HEK293 (cell line): ENCODE data around the gene TSPAN14.

Source experiments
- CTCF ChIA-PET: fragments of 350-600 bp; formaldehyde crosslinking; extraction: SDS; loops from one replicate; lab custom pipeline; 2021; ENCODE audit warnings: antibody characterized with exemption; lab: Yijun Ruan, JAX
- POLR2A ChIA-PET: fragments of 300-600 bp; formaldehyde crosslinking; extraction: SDS; loops from one replicate; lab custom pipeline; 2020; ENCODE audit warnings: antibody characterized with exemption, inconsistent platforms; lab: Yijun Ruan, JAX
- H3K27ac ChIP-seq: fragments of 200-500 bp; sonication (Bioruptor generic); 2 replicates; pipeline ENCODE4 v1.5.1; 2014; ENCODE audit warnings: low read depth, low read length, control low read depth, inconsistent platforms; ENCODE audit errors: extremely low read depth
- H3K36me3 ChIP-seq, 2 experiments: fragments of 200-500 bp in 1 of 2; sonication (Bioruptor generic) in 1 of 2; 1 replicate in 1 of 2; 2 replicates in 1 of 2; pipeline ENCODE4 v1.5.1; 2014 to 2017; ENCODE audit warnings: inconsistent platforms in 2 of 2, low read length in 2 of 2; ENCODE audit not compliant: control insufficient read depth in 2 of 2, insufficient read depth in 1 of 2
- H3K4me1 ChIP-seq: fragments of 200-500 bp; sonication (Bioruptor generic); 2 replicates; pipeline ENCODE4 v1.5.1; 2014; ENCODE audit warnings: mild to moderate bottlenecking, low read length, inconsistent platforms; ENCODE audit not compliant: control insufficient read depth, insufficient read depth
- H3K4me3 ChIP-seq: 2 replicates; pipeline ENCODE4 v1.5.1; 2011; ENCODE audit warnings: low read depth, mild to moderate bottlenecking, control low read depth, low read length, moderate library complexity
- H3K9me3 ChIP-seq: fragments of 200-500 bp; sonication (Bioruptor generic); 2 replicates; pipeline ENCODE4 v1.5.1; 2014; ENCODE audit warnings: low read depth, low read length, inconsistent platforms; ENCODE audit not compliant: control insufficient read depth, insufficient read depth
- GFI1B ChIP-seq: fragments of 450-650 bp; formaldehyde crosslinking; IDR thresholded peaks from 2 replicates; pipeline ENCODE4 v1.5.1; 2016; ENCODE audit warnings: missing biosample characterization, missing genetic modification characterization
- IKZF3 ChIP-seq: fragments of 450-650 bp; IDR thresholded peaks from 2 replicates; pipeline ENCODE4 v1.5.0; 2018; ENCODE audit warnings: missing biosample characterization, mild to moderate bottlenecking, missing genetic modification characterization, moderate library complexity
- RBAK ChIP-seq: fragments of 450-650 bp; formaldehyde crosslinking; IDR thresholded peaks from 2 replicates; pipeline ENCODE4 v1.5.1; 2016; ENCODE audit warnings: missing biosample characterization, missing genetic modification characterization
- ZBTB8A ChIP-seq: fragments of 450-650 bp; formaldehyde crosslinking; IDR thresholded peaks from 2 replicates; pipeline ENCODE4 v1.5.1; 2016; ENCODE audit warnings: missing biosample characterization, missing genetic modification characterization
- ZNF214 ChIP-seq: fragments of 450-650 bp; formaldehyde crosslinking; IDR thresholded peaks from 2 replicates; pipeline ENCODE4 v1.5.1; 2017; ENCODE audit warnings: missing biosample characterization, mild to moderate bottlenecking, missing genetic modification characterization, borderline replicate concordance
- ZNF266 ChIP-seq: fragments of 450-650 bp; formaldehyde crosslinking; IDR thresholded peaks from 2 replicates; pipeline ENCODE4 v1.5.1; 2016; ENCODE audit warnings: missing biosample characterization, missing genetic modification characterization, low read depth
- ZNF354C ChIP-seq: fragments of 450-650 bp; formaldehyde crosslinking; IDR thresholded peaks from 2 replicates; pipeline ENCODE4 v1.5.1; 2016; ENCODE audit warnings: missing biosample characterization, missing genetic modification characterization, low read depth, borderline replicate concordance
- ZNF529 ChIP-seq: fragments of 450-650 bp; formaldehyde crosslinking; IDR thresholded peaks from 2 replicates; pipeline ENCODE4 v1.5.1; 2017; ENCODE audit warnings: missing genetic modification characterization, missing biosample characterization; ENCODE audit not compliant: insufficient replicate concordance
- ZSCAN30 ChIP-seq: fragments of 450-650 bp; IDR thresholded peaks from 2 replicates; pipeline ENCODE4 v1.5.1; 2018; ENCODE audit warnings: missing biosample characterization, mild to moderate bottlenecking, missing genetic modification characterization, moderate library complexity
- TF ChIP-seq, protein P1 (sequence below): fragments of 450-650 bp; IDR thresholded peaks from 2 replicates; pipeline ENCODE4 v1.5.1; 2018; ENCODE audit warnings: missing biosample characterization, mild to moderate bottlenecking, missing genetic modification characterization
- TF ChIP-seq, protein P2 (sequence below): fragments of 450-650 bp; formaldehyde crosslinking; IDR thresholded peaks from 2 replicates; pipeline ENCODE4 v1.5.1; 2017; ENCODE audit warnings: missing biosample characterization, missing genetic modification characterization
- TF ChIP-seq, protein P3 (sequence below): fragments of 450-650 bp; formaldehyde crosslinking; IDR thresholded peaks from 2 replicates; pipeline ENCODE4 v1.5.1; 2016; ENCODE audit warnings: missing biosample characterization, missing genetic modification characterization
- TF ChIP-seq, protein P4 (sequence below): fragments of 450-650 bp; formaldehyde crosslinking; conservative IDR thresholded peaks from 2 replicates; pipeline ENCODE4 v1.5.1; 2016; ENCODE audit warnings: low read depth, missing biosample characterization, missing genetic modification characterization

The TSPAN14 gene

DNA sequence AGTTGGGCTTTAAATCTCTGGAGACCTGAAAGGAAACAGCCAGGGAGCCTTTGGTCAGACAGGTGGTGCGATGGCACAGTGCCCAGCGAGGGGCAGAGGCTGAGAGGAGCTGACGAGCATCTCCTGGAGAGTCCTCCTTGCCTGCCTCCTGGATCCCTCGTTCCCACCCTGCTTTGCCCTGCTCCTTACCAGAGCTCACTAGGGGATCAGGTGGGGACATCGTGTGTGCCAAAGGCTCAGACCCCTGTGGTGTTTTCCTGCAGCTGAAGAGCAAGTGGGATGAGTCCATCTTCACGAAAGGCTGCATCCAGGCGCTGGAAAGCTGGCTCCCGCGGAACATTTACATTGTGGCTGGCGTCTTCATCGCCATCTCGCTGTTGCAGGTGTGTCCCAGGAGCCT is 61.8 kb downstream of the TSPAN14 start (continued):
- TF ChIP-seq, protein P1, sequence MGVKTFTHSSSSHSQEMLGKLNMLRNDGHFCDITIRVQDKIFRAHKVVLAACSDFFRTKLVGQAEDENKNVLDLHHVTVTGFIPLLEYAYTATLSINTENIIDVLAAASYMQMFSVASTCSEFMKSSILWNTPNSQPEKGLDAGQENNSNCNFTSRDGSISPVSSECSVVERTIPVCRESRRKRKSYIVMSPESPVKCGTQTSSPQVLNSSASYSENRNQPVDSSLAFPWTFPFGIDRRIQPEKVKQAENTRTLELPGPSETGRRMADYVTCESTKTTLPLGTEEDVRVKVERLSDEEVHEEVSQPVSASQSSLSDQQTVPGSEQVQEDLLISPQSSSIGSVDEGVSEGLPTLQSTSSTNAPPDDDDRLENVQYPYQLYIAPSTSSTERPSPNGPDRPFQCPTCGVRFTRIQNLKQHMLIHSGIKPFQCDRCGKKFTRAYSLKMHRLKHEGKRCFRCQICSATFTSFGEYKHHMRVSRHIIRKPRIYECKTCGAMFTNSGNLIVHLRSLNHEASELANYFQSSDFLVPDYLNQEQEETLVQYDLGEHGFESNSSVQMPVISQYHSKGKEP, result no peak
- TF ChIP-seq RBAK (tag by site-specific recombination), result no peak

DNA sequence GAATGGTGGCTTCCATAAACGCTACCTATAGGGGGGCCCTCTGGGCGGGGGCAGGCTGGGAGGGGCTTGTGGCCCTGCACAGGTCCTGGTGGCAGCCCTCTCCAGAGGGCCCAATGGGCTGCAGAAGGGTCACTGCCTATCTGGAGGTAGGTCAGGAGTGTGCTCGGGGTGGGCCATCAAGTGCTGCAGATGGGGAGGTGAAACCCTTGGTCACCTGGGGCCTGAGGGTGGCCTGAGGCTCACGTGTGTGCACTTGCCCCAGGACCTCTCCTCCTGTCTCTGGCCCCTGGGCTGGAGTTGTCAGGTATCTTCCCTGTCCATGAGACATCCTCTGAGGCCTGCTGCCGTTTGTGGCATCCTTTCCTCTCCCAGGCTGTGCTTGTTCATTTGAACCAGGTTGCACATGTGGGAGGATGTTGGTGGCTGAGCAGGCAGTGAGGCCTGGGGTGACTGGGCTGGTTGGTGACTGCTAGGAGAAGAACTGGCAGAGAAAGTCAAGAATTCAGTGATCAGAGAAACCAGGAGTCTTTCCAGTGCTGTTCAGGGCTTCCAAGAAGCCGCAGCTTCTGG is 62.5 kb downstream of the TSPAN14 start:
- Histone ChIP-seq H3K36me3 (peaks cover 7 to 67% of the 10 kb centered on the region in 2 experiments; a peak in 2 of 3 replicates), H3K9me3 (no peaks in the 10 kb centered on the region), H3K27ac (no peak overlapping the region), H3K4me3 (no peak overlapping the region), H3K4me1 (no peaks in the 10 kb centered on the region)
- TF ChIP-seq ZNF529 (tag by site-specific recombination), result no peak
- no peak for TF ChIP-seq GFI1B (tag by site-specific recombination)
- no peak for TF ChIP-seq ZNF266 (tag by site-specific recombination)
- TF ChIP-seq, protein P2, sequence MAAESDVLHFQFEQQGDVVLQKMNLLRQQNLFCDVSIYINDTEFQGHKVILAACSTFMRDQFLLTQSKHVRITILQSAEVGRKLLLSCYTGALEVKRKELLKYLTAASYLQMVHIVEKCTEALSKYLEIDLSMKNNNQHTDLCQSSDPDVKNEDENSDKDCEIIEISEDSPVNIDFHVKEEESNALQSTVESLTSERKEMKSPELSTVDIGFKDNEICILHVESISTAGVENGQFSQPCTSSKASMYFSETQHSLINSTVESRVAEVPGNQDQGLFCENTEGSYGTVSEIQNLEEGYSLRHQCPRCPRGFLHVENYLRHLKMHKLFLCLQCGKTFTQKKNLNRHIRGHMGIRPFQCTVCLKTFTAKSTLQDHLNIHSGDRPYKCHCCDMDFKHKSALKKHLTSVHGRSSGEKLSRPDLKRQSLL, result no peak
- TF ChIP-seq, protein P3, sequence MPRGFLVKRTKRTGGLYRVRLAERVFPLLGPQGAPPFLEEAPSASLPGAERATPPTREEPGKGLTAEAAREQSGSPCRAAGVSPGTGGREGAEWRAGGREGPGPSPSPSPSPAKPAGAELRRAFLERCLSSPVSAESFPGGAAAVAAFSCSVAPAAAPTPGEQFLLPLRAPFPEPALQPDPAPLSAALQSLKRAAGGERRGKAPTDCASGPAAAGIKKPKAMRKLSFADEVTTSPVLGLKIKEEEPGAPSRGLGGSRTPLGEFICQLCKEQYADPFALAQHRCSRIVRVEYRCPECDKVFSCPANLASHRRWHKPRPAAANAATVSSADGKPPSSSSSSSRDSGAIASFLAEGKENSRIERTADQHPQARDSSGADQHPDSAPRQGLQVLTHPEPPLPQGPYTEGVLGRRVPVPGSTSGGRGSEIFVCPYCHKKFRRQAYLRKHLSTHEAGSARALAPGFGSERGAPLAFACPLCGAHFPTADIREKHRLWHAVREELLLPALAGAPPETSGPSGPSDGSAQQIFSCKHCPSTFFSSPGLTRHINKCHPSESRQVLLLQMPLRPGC (tag by site-specific recombination), result no peak
- no peak for TF ChIP-seq ZSCAN30 (tag by site-specific recombination)
- TF ChIP-seq IKZF3 (tag by site-specific recombination), result no peak
- no peak for TF ChIP-seq ZNF214 (tag by site-specific recombination)
- TF ChIP-seq ZNF354C, result no peak
- TF ChIP-seq, protein P4, sequence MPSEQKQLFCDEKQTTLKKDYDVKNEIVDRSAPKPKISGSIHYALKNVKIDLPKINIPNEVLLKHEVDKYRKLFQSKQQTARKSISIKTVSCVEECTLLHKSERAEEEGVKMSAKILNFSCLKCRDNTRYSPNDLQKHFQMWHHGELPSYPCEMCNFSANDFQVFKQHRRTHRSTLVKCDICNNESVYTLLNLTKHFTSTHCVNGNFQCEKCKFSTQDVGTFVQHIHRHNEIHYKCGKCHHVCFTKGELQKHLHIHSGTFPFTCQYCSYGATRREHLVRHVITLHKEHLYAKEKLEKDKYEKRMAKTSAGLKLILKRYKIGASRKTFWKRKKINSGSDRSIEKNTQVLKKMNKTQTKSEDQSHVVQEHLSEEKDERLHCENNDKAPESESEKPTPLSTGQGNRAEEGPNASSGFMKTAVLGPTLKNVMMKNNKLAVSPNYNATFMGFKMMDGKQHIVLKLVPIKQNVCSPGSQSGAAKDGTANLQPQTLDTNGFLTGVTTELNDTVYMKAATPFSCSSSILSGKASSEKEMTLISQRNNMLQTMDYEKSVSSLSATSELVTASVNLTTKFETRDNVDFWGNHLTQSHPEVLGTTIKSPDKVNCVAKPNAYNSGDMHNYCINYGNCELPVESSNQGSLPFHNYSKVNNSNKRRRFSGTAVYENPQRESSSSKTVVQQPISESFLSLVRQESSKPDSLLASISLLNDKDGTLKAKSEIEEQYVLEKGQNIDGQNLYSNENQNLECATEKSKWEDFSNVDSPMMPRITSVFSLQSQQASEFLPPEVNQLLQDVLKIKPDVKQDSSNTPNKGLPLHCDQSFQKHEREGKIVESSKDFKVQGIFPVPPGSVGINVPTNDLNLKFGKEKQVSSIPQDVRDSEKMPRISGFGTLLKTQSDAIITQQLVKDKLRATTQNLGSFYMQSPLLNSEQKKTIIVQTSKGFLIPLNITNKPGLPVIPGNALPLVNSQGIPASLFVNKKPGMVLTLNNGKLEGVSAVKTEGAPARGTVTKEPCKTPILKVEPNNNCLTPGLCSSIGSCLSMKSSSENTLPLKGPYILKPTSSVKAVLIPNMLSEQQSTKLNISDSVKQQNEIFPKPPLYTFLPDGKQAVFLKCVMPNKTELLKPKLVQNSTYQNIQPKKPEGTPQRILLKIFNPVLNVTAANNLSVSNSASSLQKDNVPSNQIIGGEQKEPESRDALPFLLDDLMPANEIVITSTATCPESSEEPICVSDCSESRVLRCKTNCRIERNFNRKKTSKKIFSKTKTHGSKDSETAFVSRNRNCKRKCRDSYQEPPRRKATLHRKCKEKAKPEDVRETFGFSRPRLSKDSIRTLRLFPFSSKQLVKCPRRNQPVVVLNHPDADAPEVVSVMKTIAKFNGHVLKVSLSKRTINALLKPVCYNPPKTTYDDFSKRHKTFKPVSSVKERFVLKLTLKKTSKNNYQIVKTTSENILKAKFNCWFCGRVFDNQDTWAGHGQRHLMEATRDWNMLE (tag by site-specific recombination), result no peak
- no peak for TF ChIP-seq ZBTB8A (tag by site-specific recombination)
- ChIA-PET CTCF (interaction anchor here (1.0 kb wide), 1 partner anchor 11 kb away, joined by 4 read pairs; no protein-coding TSS in a partner anchor), POLR2A (interaction anchor here (0.5 kb wide), 1 partner anchor 44 kb away, joined by 3 read pairs; no protein-coding TSS in a partner anchor)
